ENCODE measurements around the gene ZNF30. TPM values are rescaled to one million over a fixed set of nuclear protein-coding genes. Genes with fewer than 3 reads are reported as not detected.

The ZNF30 gene
- polyA plus RNA-seq, 3 donors: 0.13 to 1.7 (median 0.29) TPM

DNA sequence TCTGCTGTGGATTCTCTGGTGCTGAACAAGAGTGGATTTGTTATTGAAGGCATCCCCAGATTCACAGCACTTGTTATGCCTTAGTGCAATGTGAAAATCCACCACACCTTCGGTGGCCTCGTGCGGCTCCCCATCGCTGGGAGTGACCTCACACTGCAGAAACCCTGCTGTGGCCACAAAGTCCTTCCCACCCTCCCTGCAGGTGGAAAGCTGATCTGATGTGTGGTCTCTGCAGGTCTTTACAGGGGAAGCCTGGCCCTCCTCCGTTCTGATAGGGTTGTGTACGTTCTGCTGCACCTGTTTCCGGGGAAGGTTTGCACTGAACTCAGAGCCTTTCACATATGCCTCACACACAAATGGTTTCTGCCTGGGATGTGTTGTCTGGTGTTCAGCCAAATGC lies 32.3 kb downstream of the ZNF30 start:
- WGBS (ENCODE audit: insufficient coverage): 100% methylated on average over 3 of the region's 7 CpGs
- no peak overlapping the region for H3K27ac Mint-ChIP-seq
- Histone ChIP-seq H3K4me2 (replicated peaks; ENCODE audit: extremely low read depth, low read length, poor library complexity, severe bottlenecking) (no peak overlapping the region), H3K4me1 (ENCODE audit: control insufficient read depth in 1 of 2, insufficient read depth in 2 of 2, low read length in 2 of 2) (peaks cover 15 to 23% of the 10 kb centered on the region in 2 donors), H3K9ac (ENCODE audit: insufficient read depth, low read length, poor library complexity, severe bottlenecking) (no peak overlapping the region), H2AFZ (ENCODE audit: insufficient read depth, low read depth, low read length, poor library complexity, severe bottlenecking) (no peak overlapping the region), H4K20me1 (ENCODE audit: insufficient read depth, low read length) (no peaks in the 10 kb centered on the region), H3K27me3 (ENCODE audit: control insufficient read depth in 2 of 2, insufficient read depth in 2 of 2, low read length in 2 of 2) (no peaks in the 10 kb centered on the region), H3K4me3 (replicated peaks in 1 of 3; ENCODE audit: low read depth in 2 of 3, low read length in 3 of 3) (peak overlapping the region in 1 of 3 experiments; percentile 49), H3K79me2 (ENCODE audit: insufficient read depth, low read length) (no peaks in the 10 kb centered on the region), H3K9me3 (replicated peaks in 1 of 2; ENCODE audit: control insufficient read depth in 1 of 2, insufficient read depth in 1 of 2, low read length in 2 of 2) (peaks cover 65 to 73% of the 10 kb centered on the region in 2 donors), H3K36me3 (replicated peaks in 1 of 2; ENCODE audit: control insufficient read depth in 1 of 2, insufficient read depth in 2 of 2, low read length in 2 of 2) (peaks cover 26 to 51% of the 10 kb centered on the region in 2 donors), H3K27ac (ENCODE audit: low read depth in 1 of 2, low read length in 2 of 2) (no peak overlapping the region)
- H3K9me3 Mint-ChIP-seq: peaks cover 53 to 81% (median 73%) of the 10 kb centered on the region in 7 donors
- peaks cover 38 to 43% of the 10 kb centered on the region in 2 donors for H3K36me3 Mint-ChIP-seq
- TF ChIP-seq, protein P1, sequence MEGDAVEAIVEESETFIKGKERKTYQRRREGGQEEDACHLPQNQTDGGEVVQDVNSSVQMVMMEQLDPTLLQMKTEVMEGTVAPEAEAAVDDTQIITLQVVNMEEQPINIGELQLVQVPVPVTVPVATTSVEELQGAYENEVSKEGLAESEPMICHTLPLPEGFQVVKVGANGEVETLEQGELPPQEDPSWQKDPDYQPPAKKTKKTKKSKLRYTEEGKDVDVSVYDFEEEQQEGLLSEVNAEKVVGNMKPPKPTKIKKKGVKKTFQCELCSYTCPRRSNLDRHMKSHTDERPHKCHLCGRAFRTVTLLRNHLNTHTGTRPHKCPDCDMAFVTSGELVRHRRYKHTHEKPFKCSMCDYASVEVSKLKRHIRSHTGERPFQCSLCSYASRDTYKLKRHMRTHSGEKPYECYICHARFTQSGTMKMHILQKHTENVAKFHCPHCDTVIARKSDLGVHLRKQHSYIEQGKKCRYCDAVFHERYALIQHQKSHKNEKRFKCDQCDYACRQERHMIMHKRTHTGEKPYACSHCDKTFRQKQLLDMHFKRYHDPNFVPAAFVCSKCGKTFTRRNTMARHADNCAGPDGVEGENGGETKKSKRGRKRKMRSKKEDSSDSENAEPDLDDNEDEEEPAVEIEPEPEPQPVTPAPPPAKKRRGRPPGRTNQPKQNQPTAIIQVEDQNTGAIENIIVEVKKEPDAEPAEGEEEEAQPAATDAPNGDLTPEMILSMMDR (IDR thresholded peaks at IDR 0.05): no peak
- peaks cover 1 to 4% (median 3%) of the 10 kb centered on the region in 3 donors for H3K27me3 Mint-ChIP-seq (ENCODE audit: low read depth in 3 of 3)
- no peak for DNase-seq
- H3K4me3 Mint-ChIP-seq: no peak overlapping the region
- intact Hi-C loops (cut with micrococcal nuclease): no loop called here
- H3K4me1 Mint-ChIP-seq: peaks cover 19% of the 10 kb centered on the region

DNA sequence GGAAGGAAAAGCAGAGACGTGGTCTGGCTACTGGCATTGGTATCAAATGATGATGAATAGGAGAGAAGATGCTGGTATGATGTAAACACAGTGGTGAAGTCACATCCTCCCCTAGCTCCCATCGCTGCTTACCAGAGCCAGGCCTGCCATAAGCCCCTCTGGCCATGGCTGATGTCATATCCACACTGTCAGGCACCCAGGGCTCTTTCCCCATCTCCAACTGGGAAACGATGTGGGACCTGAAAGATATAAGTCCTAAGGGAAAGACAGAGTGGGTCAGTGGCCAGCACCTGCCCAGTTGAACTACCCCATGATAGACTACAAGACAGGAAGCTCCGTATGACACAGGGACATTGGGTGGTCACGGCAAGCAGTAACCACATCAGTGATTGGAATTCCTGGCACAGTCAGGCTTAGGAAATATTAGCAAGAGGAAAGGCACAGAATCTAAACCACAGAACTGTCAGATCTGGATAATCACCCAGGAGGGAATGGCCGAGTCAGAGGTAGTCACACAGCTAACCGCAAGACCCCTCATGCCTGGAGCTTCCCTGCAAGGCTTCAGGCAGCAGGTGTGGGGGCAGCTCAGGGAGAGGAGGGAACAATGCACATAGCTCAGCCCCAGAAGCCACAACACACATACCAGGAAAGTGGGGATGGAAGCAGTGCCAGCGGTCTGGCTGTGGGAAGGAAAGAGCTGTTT lies 33.6 kb downstream of the ZNF30 start:
- H3K4me3 ChIP-seq (replicated peaks in 1 of 3; ENCODE audit: low read depth in 2 of 3, low read length in 3 of 3): peak overlapping the region in 1 of 3 experiments; percentile 49
- Mint-ChIP-seq H3K27me3 (ENCODE audit: low read depth in 3 of 3) (peaks cover 1 to 4% (median 3%) of the 10 kb centered on the region in 3 donors), H3K9me3 (peaks cover 47 to 70% (median 61%) of the 10 kb centered on the region in 7 donors), H3K36me3 (peaks cover 38 to 41% of the 10 kb centered on the region in 2 donors), H3K27ac (no peak overlapping the region), H3K4me3 (no peak overlapping the region), H3K4me1 (peaks cover 22% of the 10 kb centered on the region)
- no peak overlapping the region for H3K27ac ChIP-seq (ENCODE audit: low read depth in 1 of 2, low read length in 2 of 2)
- peaks cover 26 to 51% of the 10 kb centered on the region in 2 donors for H3K36me3 ChIP-seq (replicated peaks in 1 of 2; ENCODE audit: control insufficient read depth in 1 of 2, insufficient read depth in 2 of 2, low read length in 2 of 2)
- no peaks in the 10 kb centered on the region for H3K27me3 ChIP-seq (ENCODE audit: control insufficient read depth in 2 of 2, insufficient read depth in 2 of 2, low read length in 2 of 2)
- peaks cover 57 to 61% of the 10 kb centered on the region in 2 donors for H3K9me3 ChIP-seq (replicated peaks in 1 of 2; ENCODE audit: control insufficient read depth in 1 of 2, insufficient read depth in 1 of 2, low read length in 2 of 2)
- DNase-seq: no peak
- peaks cover 18 to 23% of the 10 kb centered on the region in 2 donors for H3K4me1 ChIP-seq (ENCODE audit: control insufficient read depth in 1 of 2, insufficient read depth in 2 of 2, low read length in 2 of 2)
- H3K4me2 ChIP-seq (replicated peaks; ENCODE audit: extremely low read depth, low read length, poor library complexity, severe bottlenecking): no peak overlapping the region
- WGBS (ENCODE audit: insufficient coverage): 95% methylated on average over 4 of the region's 8 CpGs
- no peaks in the 10 kb centered on the region for H3K79me2 ChIP-seq (ENCODE audit: insufficient read depth, low read length)
- H2AFZ ChIP-seq (ENCODE audit: insufficient read depth, low read depth, low read length, poor library complexity, severe bottlenecking): no peak overlapping the region
- H4K20me1 ChIP-seq (ENCODE audit: insufficient read depth, low read length): no peaks in the 10 kb centered on the region
- intact Hi-C loops (cut with micrococcal nuclease): no loop called here
- H3K9ac ChIP-seq (ENCODE audit: insufficient read depth, low read length, poor library complexity, severe bottlenecking): no peak overlapping the region
- TF ChIP-seq, protein P1 (IDR thresholded peaks at IDR 0.05): no peak

Measured in CD14-positive monocyte (primary cell).